Heart right ventricle (tissue), 16 donors: ENCODE results near the gene RSRC2. TPM values are rescaled to one million over a fixed set of nuclear protein-coding genes. Genes with fewer than 3 reads are reported as not detected.
"Not testable (repeated sequence)": the region's sequence is repeated elsewhere in the genome, so short reads cannot be mapped to it uniquely, and the experiment has no call there.

Experiments
- ATAC-seq, 8 donors: fragments of 200-7000 bp; cut with Tn5 transposase; one replicate each; pipeline ENCODE4 v1.9.1; 2020; ENCODE audit warnings: mild to moderate bottlenecking in 8 of 8, moderate library complexity in 8 of 8, moderate number of reproducible peaks in 1 of 8
- DNase-seq, 2 donors: peaks; one replicate each; pipeline ENCODE4 v3.0.0-alpha.2; 2020
- H3K27ac ChIP-seq, 10 donors: fragments of 200-600 bp; sonication (generic) in 2 of 10; one replicate each; pipeline versions ENCODE4 v1.5.0 to v1.8.0; 2020 to 2022; ENCODE audit warnings: mild to moderate bottlenecking in 3 of 10
- H3K27me3 ChIP-seq, 7 donors: fragments of 200-600 bp; one replicate each; pipeline ENCODE4 v1.8.0; 2021 to 2022; ENCODE audit warnings: mild to moderate bottlenecking in 2 of 7
- H3K36me3 ChIP-seq, 9 donors: fragments of 200-600 bp; sonication (generic) in 1 of 9; one replicate each; pipeline versions ENCODE4 v1.5.0 to v1.8.0; 2020 to 2022; ENCODE audit warnings: mild to moderate bottlenecking in 2 of 9
- H3K4me1 ChIP-seq, 9 donors: fragments of 200-600 bp; sonication (generic) in 1 of 9; one replicate each; pipeline versions ENCODE4 v1.5.0 to v1.8.0; 2020 to 2022; ENCODE audit warnings: mild to moderate bottlenecking in 4 of 9
- H3K4me3 ChIP-seq, 10 donors: fragments of 200-600 bp; sonication (generic) in 2 of 10; one replicate each; pipeline versions ENCODE4 v1.5.0 to v1.8.0; 2020 to 2022; ENCODE audit warnings: mild to moderate bottlenecking in 7 of 10, moderate library complexity in 2 of 10
- H3K9me3 ChIP-seq, 11 donors: fragments of 200-600 bp in 10 of 11; sonication (generic) in 2 of 11; one replicate each; pipeline versions ENCODE4 v1.5.0 to v1.8.0; 2013 to 2022; ENCODE audit warnings: mild to moderate bottlenecking in 2 of 11, control low read depth in 1 of 11, moderate library complexity in 1 of 11
- WGBS, 2 donors: extraction: QIAGEN DNeasy Blood & Tissue Kit; methylation state at CpG; one replicate each; pipeline ENCODE4 v1.1.7; 2013; ENCODE audit warnings: inconsistent platforms in 1 of 2; 5-methylcytosine and 5-hydroxymethylcytosine counted together
- intact Hi-C, 10 donors: fragments of 100-400 bp; cut with DNase I; formaldehyde crosslinking; loops; one replicate each; pipeline versions ENCODE4 v1.11.1 to v1.14.2; 2022
- polyA plus RNA-seq, 2 donors: library from polyadenylated mRNA; stranded (reverse); fragments of 200-250 nt; gene quantifications; one replicate each; pipeline ENCODE4 v1.2.3, GENCODE V29; 2013
- total RNA-seq, 10 donors: library from RNA; stranded (reverse); fragmentation: NEBNext Ultra II Directional in 3 of 10; extraction: Animal tissue kit (Norgen Biotek cat#: 25700) in 3 of 10; gene quantifications; one replicate each; pipeline versions ENCODE4 v1.2.1 to v1.2.4, GENCODE V29; 2021 to 2023
- TF ChIP-seq, protein P1 (sequence below), 9 donors: fragments of 200-600 bp; sonication (generic) in 2 of 9; IDR thresholded peaks; one replicate each; pipeline versions ENCODE4 v1.5.0 to v1.8.0; 2021 to 2022; ENCODE audit warnings: antibody characterized with exemption in 9 of 9, mild to moderate bottlenecking in 5 of 9, moderate library complexity in 1 of 9
- donor health status: Arrhythmogenic right ventricular cardiomyopathy.
- donor health status: ischemic (EF 13 %, LVEDD 7.1; RV severe dilation, severe dysfunction).
- donor health status: healthy with polysubstance abuse.
- donor health status: DM: no; HTN: yes; CAD: no.
- donor health status: DM: no; HTN: no; CAD: no.
- donor health status: ischemic (EF 25% LVEDD 6.9; RV normal size, moderate dysfunction).
- donor health status: ischemic (EF 25% LVEDD 5.7; RV mildly dilated, moderate dysfunction).
- donor health status: healthy.
- donor health status: DM: yes; HTN: yes; CAD: no.
- donor health status: Ischemic cardiomyopathy.
- donor health status: ischemic (EF 35%, LVEDD 5.7; RV mildly dilated, moderate dysfunction).
- donor health status: nonischemic (EF 11% LVEDD 7.7; RV severe dilation, severe dysfunction).
- donor health status: DM: yes; HTN: yes; CAD: no.
- donor health status: PGD.
- donor health status: ischemic (EF 29% LVEDD 5.4; RV normal size, mild dysfunction).
- donor health status: nonischemic (EF 23%, LVEDD 6.1; RV moderate dilation, normal function).

The RSRC2 gene
- total and polyA plus RNA-seq, 12 donors: 31.3 to 48.9 (median 40.6) TPM

DNA sequence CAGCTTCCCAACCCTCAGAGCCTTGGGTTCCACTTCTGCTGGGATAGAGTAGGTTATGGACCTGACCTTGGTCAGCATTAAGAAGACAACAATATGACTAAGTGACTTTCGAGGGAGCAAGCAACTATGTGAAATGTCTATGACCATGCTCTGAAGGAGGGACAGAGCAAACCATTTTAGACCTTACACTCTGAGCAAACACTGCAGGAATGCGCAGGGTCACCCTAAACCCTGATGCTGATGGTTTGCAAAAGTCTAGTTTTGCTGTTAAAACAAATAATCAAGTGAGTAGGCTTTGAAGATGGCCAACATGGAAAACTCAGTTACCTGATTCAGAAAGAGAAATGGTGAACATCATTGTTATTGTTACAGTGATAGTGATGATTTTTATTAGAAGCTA is 34.7 kb downstream of the RSRC2 start:
- Histone ChIP-seq H3K27ac (no peak overlapping the region), H3K4me3 (no peak overlapping the region), H3K27me3 (no peaks in the 10 kb centered on the region), H3K4me1 (peaks cover 0 to 22% (median 0%) of the 10 kb centered on the region in 9 donors), H3K9me3 (no peaks in the 10 kb centered on the region), H3K36me3 (peaks cover 0 to 100% (median 63%) of the 10 kb centered on the region in 9 donors)
- intact Hi-C loops: no loop called here
- DNase-seq (no peak), ATAC-seq (no peak)
- 97 to 98% methylated on average over 2 of the region's 2 CpGs for WGBS, 2 donors
- TF ChIP-seq, protein P1, sequence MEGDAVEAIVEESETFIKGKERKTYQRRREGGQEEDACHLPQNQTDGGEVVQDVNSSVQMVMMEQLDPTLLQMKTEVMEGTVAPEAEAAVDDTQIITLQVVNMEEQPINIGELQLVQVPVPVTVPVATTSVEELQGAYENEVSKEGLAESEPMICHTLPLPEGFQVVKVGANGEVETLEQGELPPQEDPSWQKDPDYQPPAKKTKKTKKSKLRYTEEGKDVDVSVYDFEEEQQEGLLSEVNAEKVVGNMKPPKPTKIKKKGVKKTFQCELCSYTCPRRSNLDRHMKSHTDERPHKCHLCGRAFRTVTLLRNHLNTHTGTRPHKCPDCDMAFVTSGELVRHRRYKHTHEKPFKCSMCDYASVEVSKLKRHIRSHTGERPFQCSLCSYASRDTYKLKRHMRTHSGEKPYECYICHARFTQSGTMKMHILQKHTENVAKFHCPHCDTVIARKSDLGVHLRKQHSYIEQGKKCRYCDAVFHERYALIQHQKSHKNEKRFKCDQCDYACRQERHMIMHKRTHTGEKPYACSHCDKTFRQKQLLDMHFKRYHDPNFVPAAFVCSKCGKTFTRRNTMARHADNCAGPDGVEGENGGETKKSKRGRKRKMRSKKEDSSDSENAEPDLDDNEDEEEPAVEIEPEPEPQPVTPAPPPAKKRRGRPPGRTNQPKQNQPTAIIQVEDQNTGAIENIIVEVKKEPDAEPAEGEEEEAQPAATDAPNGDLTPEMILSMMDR (IDR thresholded peaks at IDR 0.05): no peak

DNA sequence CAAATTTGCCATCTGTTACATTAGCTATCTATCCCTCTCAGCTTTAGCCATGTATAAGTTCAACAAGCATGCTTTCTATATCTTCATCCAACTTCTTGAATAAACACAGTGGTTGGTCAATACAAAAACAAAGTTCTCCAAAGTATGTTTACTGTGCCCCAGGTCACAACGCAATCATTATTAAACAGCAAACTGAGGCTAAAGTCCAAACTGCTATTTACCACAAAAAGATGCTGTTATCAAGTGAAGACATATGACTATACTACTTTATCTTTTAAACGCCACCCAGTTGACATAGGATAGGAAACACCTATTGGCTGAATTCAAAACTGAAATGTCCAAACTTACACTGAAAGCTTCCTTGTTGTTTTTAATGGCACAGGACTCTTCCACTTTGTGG is 37.7 kb downstream of the RSRC2 start:
- H3K4me3 ChIP-seq: no peak overlapping the region
- ATAC-seq (no peak), DNase-seq (no peak)
- TF ChIP-seq, protein P1 (IDR thresholded peaks at IDR 0.05): no peak
- H3K36me3 ChIP-seq: peaks cover 0 to 100% (median 79%) of the 10 kb centered on the region in 9 donors
- 87 to 88% methylated on average over 2 of the region's 2 CpGs for WGBS, 2 donors
- no peak overlapping the region for H3K27ac ChIP-seq
- no peaks in the 10 kb centered on the region for H3K9me3 ChIP-seq
- H3K4me1 ChIP-seq: no peaks in the 10 kb centered on the region
- no peaks in the 10 kb centered on the region for H3K27me3 ChIP-seq
- intact Hi-C loops: no loop called here

DNA sequence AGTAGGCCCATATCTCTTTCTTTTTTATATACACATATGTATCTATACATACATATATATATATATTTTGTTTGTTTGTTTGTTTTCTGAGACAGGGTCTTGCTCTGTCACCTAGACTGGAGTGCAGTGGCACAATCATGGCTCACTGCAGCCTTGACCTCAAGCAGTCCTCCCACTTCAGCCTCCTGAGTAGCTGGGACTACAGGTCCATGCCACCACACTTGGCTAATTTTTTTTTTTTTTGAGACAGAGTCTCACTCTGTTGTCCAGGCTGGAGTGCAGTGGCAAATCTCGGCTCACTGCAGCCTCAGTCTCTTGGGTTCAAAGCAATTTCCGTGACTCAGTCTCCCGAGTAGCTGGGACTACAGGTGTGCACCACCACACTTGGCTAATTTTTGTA is 38.9 kb downstream of the RSRC2 start:
- DNase-seq, ATAC-seq, H3K27ac ChIP-seq, intact Hi-C loops, H3K4me3 ChIP-seq, H3K27me3 ChIP-seq, H3K4me1 ChIP-seq, H3K9me3 ChIP-seq: not testable (repeated sequence)
- WGBS, 2 donors: 95 to 96% methylated on average over 3 of the region's 3 CpGs
- peaks cover 0 to 100% (median 78%) of the 10 kb centered on the region in 9 donors for H3K36me3 ChIP-seq

DNA sequence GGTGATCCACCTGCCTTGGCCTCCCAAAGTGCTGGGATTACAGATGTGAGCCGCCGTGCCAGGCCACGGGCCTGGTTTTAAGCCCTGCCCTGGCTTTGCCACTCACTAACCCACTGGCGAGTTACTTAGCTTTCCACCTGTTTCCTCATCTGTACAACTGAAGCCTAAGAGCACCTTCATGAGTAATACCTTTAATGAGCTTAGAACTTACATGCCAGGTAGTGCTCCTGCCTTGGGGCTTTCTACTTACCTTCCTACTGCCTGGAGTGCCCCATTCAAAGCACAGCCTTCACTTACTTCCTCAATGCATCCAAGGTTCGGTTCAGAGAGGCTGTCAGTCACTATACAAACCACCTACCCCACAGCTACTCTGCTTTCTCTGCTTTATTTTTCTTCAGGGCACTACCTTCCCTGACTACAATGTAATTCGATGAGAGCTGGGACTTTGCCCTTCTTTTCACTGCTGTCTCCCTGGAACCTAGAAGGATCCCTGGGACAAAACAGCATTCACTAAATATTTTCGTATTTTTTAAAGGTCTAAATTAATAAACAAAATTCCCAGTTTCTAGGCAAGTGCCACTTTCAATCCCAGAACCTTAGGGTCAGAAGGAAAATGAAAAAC is 39.8 kb downstream of the RSRC2 start:
- Histone ChIP-seq H3K4me1 (no peaks in the 10 kb centered on the region), H3K9me3 (no peaks in the 10 kb centered on the region), H3K4me3 (no peak overlapping the region), H3K27me3 (no peaks in the 10 kb centered on the region), H3K36me3 (peaks cover 0 to 100% (median 83%) of the 10 kb centered on the region in 9 donors), H3K27ac (no peak overlapping the region)
- TF ChIP-seq, protein P1 (IDR thresholded peaks at IDR 0.05): no peak
- 98% methylated on average over 7 of the region's 7 CpGs for WGBS, 2 donors
- intact Hi-C loops: no loop called here
- DNase-seq: no peak
- no peak for ATAC-seq

DNA sequence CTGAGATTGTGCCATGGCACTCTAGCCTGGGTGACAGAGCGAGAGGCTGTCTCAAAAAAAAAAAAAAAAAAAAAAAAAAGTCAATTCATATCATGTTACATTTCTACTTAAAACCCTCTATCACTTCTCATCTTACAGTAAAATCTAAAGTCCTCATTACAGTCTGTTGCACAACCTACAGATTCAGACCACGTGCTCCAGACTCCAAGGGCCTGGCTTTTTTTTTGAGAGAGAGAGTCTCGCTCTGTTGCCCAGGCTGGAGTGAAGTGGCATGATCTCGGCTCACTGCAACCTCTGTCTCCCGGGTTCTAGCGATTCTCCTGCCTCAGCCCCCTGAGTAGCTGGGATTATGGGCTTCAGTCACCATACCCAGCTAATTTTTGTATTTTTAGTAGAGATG is 40.4 kb downstream of the RSRC2 start:
- WGBS, 2 donors: 97 to 98% methylated on average over 6 of the region's 6 CpGs
- not testable (repeated sequence) for DNase-seq

DNA sequence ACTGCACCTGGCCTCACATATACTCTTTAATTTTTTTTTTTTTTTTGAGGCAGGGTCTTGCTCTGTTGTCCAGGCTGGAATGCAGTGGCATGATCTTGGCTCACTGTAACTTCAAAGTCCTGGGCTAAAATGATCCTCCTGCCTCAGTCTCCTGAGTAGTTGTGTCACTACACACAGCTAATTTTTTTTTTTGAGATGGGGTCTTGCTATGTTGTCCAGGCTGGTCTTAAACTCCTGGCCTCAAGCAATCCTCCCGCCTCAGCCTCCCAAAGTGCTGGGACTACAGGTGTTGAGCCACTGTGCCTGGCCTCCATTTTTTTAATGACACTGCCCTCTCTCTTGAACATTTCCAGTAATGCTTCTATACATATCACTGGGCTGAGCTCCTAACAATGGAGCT is 42.4 kb downstream of the RSRC2 start:
- ATAC-seq, H3K9me3 ChIP-seq, H3K27me3 ChIP-seq, H3K4me1 ChIP-seq, H3K4me3 ChIP-seq, intact Hi-C loops, H3K27ac ChIP-seq, DNase-seq: not testable (repeated sequence)
- WGBS, 2 donors: 97 to 100% methylated on average over 1 of the region's 1 CpG
- peaks cover 5 to 100% (median 83%) of the 10 kb centered on the region in 9 donors for H3K36me3 ChIP-seq

More for the DNA sequence above, 40.4 kb downstream of the RSRC2 start:
- peaks cover 0 to 100% (median 83%) of the 10 kb centered on the region in 9 donors for H3K36me3 ChIP-seq
- H3K9me3 ChIP-seq, H3K27ac ChIP-seq, H3K4me1 ChIP-seq, H3K4me3 ChIP-seq, intact Hi-C loops, ATAC-seq, H3K27me3 ChIP-seq: not testable (repeated sequence)
